Cerebellar nuclear complex (tissue), 1 donor: ENCODE results near the gene WWOX.
"Not testable (repeated sequence)": the region's sequence is repeated elsewhere in the genome, so short reads cannot be mapped to it uniquely, and the experiment has no call there.

Experiments used
- DNase-seq, 2 experiments: peaks; one replicate each; lab custom pipeline; 2025; lab: John Stamatoyannopoulos, UW

WWOX gene

GRCh38 chr16:79026117-79026516 is 926.7 kb downstream of the WWOX start:
- DNase-seq = no peak

DNA sequence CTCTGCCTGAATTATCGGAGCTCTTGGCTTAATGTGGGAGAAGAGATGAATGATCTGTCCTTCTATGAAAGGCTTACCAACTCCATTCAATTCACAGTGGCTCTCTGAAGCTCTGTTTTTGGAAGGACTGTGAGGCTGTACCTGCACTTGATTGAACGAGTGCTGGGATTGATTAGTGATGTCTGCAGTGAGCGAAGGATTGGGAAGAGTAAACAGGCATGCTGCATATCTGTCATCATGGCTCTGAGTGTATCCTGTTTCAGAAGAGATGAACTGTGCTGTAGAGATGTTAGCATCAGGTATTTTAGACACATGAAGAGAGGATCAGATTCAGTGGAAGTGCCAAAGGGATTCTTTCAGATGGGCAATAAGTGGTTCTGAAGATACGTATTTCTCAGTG is 937.1 kb downstream of the WWOX start:
- DNase-seq = no peak

GRCh38 chr16:79037521-79038373 is 938.3 kb downstream of the WWOX start:
- no peak for DNase-seq

DNA sequence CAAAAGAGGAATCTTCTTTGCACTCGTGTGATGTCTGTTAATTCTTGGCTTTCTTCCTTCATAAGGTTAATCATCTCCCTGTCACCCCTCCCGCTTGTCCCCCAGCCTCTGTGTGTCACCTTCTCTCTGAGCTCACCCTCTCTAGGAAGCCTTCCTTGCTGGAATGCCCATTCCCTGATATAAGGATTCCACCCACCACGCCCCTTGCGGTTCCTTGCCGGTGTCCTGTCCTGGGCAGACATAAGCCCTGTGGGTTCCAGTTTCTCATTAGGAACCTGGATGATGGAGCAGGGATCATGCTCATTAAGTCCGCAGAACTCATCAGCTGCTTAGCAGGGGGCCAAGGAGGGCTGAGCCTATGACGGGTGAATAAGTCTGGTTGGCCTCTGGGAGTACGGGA is 941.8 kb downstream of the WWOX start:
- DNase-seq = no peak

DNA sequence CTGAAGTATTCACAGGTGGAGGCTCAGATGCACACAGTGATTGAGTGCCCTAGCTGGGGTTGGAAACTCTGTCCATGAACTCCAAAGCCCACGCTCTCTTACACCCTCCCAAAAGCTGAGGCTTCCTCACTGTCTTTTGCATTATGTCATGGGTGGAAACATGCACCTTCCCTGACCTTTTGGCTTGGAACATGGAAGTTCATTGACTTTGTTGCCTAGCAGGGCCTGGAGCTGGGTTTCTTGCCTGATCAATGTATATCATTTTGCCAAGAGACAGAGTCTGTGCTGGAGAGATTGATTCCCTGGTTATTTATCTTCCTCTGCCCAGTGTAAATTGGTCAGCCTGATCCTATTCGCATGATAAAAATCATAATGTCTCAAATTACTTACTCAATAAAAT is 942.7 kb downstream of the WWOX start:
- DNase-seq = no peak

DNA sequence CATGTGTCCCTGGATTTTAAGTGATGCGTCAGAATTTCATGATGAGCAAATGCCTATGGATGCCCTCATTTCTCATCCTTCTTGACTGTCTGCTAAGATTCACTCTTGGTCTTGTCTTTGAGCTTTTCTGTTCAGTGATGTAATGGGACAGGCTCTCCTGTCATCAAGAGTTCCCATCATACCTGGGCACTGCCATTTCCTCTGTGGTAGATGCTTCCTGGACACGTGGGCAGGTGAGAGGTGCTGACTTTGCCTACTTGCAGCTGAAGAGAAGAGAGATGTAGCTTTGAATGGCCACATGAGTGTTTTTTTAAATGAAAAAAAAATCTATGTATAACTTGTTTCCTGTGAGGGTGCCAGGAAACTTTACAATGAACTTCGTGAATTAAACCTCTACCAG is 943.4 kb downstream of the WWOX start:
- no peak for DNase-seq

GRCh38 chr16:79045191-79045590 is 945.7 kb downstream of the WWOX start:
- no peak for DNase-seq

DNA sequence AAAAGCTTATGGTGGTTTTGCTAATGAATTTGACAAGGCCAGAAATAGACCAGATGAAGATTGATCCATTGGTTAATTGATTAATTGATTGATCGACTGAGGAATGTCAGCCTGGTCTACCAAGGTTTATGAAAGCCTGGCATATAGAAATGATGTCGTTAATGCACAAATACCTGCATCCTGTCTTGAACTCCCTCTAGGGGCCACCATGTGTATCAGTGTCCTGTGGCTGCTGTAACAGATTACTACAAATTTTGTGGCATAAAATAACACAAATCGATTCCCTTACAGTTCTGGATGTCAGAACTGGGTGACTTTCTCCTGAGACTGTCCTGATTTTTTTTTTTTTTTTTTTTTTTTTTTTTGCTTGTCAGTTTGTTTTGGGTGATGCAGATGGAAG is 947.9 kb downstream of the WWOX start:
- no peak for DNase-seq

DNA sequence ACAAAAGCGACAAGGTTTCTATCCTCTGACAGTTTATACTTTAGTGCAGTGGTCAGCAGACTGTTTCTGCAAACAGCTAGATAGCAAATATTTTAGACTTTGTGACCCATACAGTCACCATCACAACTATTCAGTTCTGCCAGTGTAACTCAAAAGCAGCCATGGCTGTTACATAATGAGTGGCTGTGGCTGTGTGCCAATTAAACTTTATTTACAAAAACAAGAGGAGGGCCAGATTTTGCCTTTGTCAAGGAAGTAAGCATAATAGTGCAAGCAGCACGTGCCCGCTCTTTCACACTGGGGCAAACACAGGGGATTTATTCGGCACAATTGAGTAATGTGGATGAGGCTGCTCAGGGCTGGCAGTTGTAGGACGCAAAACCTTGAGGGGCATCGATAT is 949.6 kb downstream of the WWOX start:
- DNase-seq = no peak

- DNase-seq = no peak
Measured at GRCh38 chr16:79050063-79050462, 950.6 kb downstream of the WWOX start.

GRCh38 chr16:79051313-79051712 is 951.9 kb downstream of the WWOX start:
- DNase-seq = no peak

DNA sequence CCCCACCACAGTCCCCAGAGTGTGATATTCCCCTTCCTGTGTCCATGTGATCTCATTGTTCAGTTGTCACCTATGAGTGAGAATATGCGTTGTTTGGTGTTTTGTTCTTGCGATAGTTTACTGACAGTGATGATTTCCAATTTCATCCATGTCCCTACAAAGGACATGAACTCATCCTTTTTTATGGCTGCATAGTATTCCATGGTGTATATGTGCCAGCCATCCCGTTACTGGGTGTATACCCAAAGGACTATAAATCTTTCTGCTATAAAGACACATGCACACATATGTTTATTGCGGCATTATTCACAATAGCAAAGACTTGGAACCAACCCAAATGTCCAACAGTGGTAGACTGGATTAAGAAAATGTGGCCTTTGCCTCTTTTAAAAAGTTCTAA is 952.7 kb downstream of the WWOX start:
- not testable (repeated sequence) for DNase-seq

- no peak for DNase-seq
Measured at GRCh38 chr16:79053577-79053976, 954.1 kb downstream of the WWOX start.

GRCh38 chr16:79054211-79054984 is 954.9 kb downstream of the WWOX start:
- DNase-seq = no peak

- DNase-seq = no peak
Measured at GRCh38 chr16:79055251-79055970, 956.0 kb downstream of the WWOX start.

GRCh38 chr16:79061181-79061580 is 961.7 kb downstream of the WWOX start:
- no peak for DNase-seq

- DNase-seq = no peak
Measured at GRCh38 chr16:79062336-79062735, 962.9 kb downstream of the WWOX start.

DNA sequence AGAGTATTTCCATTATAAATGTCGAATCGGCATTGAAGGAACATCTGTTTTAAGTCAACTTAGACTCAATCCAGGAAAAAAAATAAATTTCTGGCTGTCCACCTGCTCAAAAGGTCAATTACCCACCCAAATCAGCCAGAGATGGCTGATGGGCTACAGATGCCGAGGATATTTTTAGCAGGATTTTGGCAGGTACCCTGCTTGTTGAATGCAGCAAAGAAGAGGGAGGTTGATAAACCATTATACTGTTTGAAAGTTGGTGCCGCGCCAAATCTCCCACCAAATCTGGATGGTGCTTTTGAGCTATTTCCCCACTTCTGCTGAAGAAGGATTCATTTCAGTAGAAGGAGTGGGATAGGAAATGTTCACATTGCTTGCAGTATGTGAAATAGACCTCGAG is 963.4 kb downstream of the WWOX start:
- no peak for DNase-seq

- no peak for DNase-seq
Measured at GRCh38 chr16:79064256-79064972, 965.0 kb downstream of the WWOX start.

DNA sequence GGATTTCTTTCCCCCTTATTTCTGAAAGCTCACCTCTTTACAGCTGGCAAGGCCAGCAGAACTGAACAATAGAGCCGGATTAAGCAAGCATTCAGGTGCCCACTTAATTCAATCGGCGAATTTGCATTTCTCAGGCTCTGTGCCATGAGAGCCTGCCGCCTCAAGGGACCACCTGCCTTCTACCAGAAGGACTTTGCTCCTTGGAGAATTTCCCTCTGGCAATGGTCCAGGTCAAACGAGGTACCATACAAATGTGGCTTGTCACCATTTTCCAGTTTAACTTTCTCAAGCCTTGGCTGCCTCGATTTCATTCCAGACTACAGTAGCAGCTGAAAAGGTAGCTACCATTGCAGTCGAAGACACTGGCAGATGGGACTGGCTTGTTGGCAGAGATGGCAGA is 967.1 kb downstream of the WWOX start:
- no peak for DNase-seq

GRCh38 chr16:79067600-79067999 is 968.1 kb downstream of the WWOX start:
- DNase-seq = no peak

- DNase-seq = no peak
Measured at GRCh38 chr16:79069121-79069520, 969.7 kb downstream of the WWOX start.
